Body of pancreas (tissue), 4 donors: ENCODE data around the gene HLA-F. TPM values are rescaled to one million over a fixed set of nuclear protein-coding genes. Genes with fewer than 3 reads are reported as not detected.

ENCODE experiments used
- ATAC-seq: fragments of 150-250 bp; one replicate; pipeline ENCODE4 v1.9.1; 2016
- DNase-seq, 4 donors: peaks; one replicate each; pipeline ENCODE4 v3.0.0-alpha.2; 2019
- H3K27ac ChIP-seq, 4 donors: fragments of 200-600 bp; sonication (generic); 1 replicate in 3 of 4; 2 replicates in 1 of 4; pipeline versions ENCODE4 v1.5.1 to v1.6.1; 2016 to 2019; ENCODE audit warnings: mild to moderate bottlenecking in 1 of 4, mixed read lengths in 1 of 4, moderate library complexity in 1 of 4
- H3K27me3 ChIP-seq, 2 donors: fragments of 200-600 bp; sonication (generic); one replicate each; pipeline ENCODE4 v1.6.0; 2016; ENCODE audit warnings: mild to moderate bottlenecking in 1 of 2
- H3K36me3 ChIP-seq, 2 donors: fragments of 200-600 bp; sonication (generic); replicated peaks in 1 of 2; 2 replicates each; pipeline ENCODE4 v1.5.1; 2016; ENCODE audit warnings: low read depth in 2 of 2; ENCODE audit not compliant: insufficient read depth in 1 of 2
- H3K4me1 ChIP-seq: fragments of 200-600 bp; sonication (generic); one replicate; pipeline ENCODE4 v1.6.0; 2016
- H3K4me3 ChIP-seq, 2 donors: fragments of 200-600 bp; sonication (generic); 1 replicate in 1 of 2; 2 replicates in 1 of 2; pipeline ENCODE4 v1.5.1; 2016 to 2019
- H3K9me3 ChIP-seq, 3 donors: fragments of 200-600 bp; sonication (generic); 1 replicate in 2 of 3; 2 replicates in 1 of 3; pipeline ENCODE4 v1.5.1; 2016
- CTCF ChIP-seq, 7 experiments: fragments of 450-650 bp in 4 of 7; fragments of 200-600 bp in 3 of 7; sonication (generic) in 3 of 7; IDR thresholded peaks; one replicate each; pipeline ENCODE4 v1.5.1; 2016 to 2019; ENCODE audit warnings: antibody characterized with exemption in 7 of 7
- POLR2A ChIP-seq, 3 donors: fragments of 450-650 bp; IDR thresholded peaks; one replicate each; pipeline ENCODE4 v1.6.1; 2016; ENCODE audit warnings: antibody characterized with exemption in 3 of 3, mild to moderate bottlenecking in 2 of 3
- WGBS, 2 donors: methylation state at CpG; one replicate each; pipeline ENCODE4 v1.1.5; 2017; 5-methylcytosine and 5-hydroxymethylcytosine counted together
- intact Hi-C: fragments of 100-400 bp; cut with DNase I; formaldehyde crosslinking; loops from one replicate; pipeline ENCODE4 v1.15.1; 2023
- total RNA-seq, 2 donors: library from RNA; depleted of rRNA; stranded (reverse); fragments of >200 nt; gene quantifications; one replicate each; pipeline ENCODE4 v1.1.0, GENCODE V29; 2016

HLA-F gene
- total RNA-seq, 2 donors from 2014 or later, result 25.4 to 51.7 TPM

DNA sequence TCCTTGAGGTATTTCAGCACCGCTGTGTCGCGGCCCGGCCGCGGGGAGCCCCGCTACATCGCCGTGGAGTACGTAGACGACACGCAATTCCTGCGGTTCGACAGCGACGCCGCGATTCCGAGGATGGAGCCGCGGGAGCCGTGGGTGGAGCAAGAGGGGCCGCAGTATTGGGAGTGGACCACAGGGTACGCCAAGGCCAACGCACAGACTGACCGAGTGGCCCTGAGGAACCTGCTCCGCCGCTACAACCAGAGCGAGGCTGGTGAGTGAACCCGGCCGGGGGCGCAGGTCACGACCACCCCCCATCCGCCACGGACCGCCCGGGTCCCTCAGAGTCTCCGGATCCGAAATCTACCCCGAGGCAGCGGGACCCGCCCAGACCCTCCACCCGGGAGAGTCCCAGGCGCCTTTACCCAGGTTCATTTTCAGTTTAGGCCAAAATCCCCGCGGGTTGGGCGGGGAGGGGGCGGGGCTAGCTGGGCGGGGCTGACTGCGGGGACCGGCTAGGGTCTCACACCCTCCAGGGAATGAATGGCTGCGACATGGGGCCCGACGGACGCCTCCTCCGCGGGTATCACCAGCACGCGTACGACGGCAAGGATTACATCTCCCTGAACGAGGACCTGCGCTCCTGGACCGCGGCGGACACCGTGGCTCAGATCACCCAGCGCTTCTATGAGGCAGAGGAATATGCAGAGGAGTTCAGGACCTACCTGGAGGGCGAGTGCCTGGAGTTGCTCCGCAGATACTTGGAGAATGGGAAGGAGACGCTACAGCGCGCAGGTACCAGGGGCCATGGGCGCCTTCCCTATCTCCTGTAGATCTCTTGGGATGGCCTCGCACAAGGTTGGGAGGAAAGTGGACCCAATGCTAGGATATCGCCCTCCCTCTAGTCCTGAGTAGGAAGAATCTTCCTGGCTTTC is 693 bp downstream of the HLA-F start:
- 10 to 20% methylated on average over 12 to 62 of the region's 76 CpGs for WGBS, 2 donors
- H3K9me3 ChIP-seq, result no peaks in the 10 kb centered on the region
- intact Hi-C loops, result no loop called here

GRCh38 chr6:29724937-29725869 is 2.0 kb downstream of the HLA-F start:
- TF ChIP-seq CTCF (IDR thresholded peaks at IDR 0.05) (no peak), POLR2A (IDR thresholded peaks at IDR 0.05) (no peak)
- Histone ChIP-seq H3K27ac (no peak overlapping the region), H3K9me3 (no peaks in the 10 kb centered on the region), H3K27me3 (no peaks in the 10 kb centered on the region), H3K4me1 (peaks cover 5% of the 10 kb centered on the region), H3K36me3 (peaks cover 0 to 5% of the 10 kb centered on the region in 2 donors), H3K4me3 (no peak overlapping the region)
- ATAC-seq (no peak), DNase-seq (no peak)
- WGBS, 2 donors, result 68 to 83% methylated on average over 6 to 11 of the region's 11 CpGs
- intact Hi-C loops, result no loop called here

More for the DNA sequence above, 693 bp downstream of the HLA-F start:
- DNase-seq (peak; percentile 30 to 41 (median 39)), ATAC-seq (peak; percentile 41)
- Histone ChIP-seq H3K27me3 (no peaks in the 10 kb centered on the region), H3K4me3 (peak overlapping the region; percentile 70 to 93), H3K27ac (peak overlapping the region in 3 of 4 donors; percentile 27 to 82 (median 64)), H3K4me1 (peaks cover 5% of the 10 kb centered on the region), H3K36me3 (peaks cover 0 to 5% of the 10 kb centered on the region in 2 donors)
- no peak for TF ChIP-seq CTCF (IDR thresholded peaks at IDR 0.05)
- TF ChIP-seq POLR2A (IDR thresholded peaks at IDR 0.05), result no peak

- Histone ChIP-seq H3K27me3 (no peaks in the 10 kb centered on the region), H3K4me3 (no peak overlapping the region), H3K4me1 (peaks cover 5% of the 10 kb centered on the region), H3K9me3 (no peaks in the 10 kb centered on the region), H3K36me3 (peaks cover 0 to 5% of the 10 kb centered on the region in 2 donors), H3K27ac (no peak overlapping the region)
- ATAC-seq (no peak), DNase-seq (no peak)
- intact Hi-C loops, result no loop called here
- no peak for TF ChIP-seq CTCF (IDR thresholded peaks at IDR 0.05)
- 64 to 76% methylated on average over 1 of the region's 1 CpG for WGBS, 2 donors
Observed at GRCh38 chr6:29726001-29726400, 2.8 kb downstream of the HLA-F start.

DNA sequence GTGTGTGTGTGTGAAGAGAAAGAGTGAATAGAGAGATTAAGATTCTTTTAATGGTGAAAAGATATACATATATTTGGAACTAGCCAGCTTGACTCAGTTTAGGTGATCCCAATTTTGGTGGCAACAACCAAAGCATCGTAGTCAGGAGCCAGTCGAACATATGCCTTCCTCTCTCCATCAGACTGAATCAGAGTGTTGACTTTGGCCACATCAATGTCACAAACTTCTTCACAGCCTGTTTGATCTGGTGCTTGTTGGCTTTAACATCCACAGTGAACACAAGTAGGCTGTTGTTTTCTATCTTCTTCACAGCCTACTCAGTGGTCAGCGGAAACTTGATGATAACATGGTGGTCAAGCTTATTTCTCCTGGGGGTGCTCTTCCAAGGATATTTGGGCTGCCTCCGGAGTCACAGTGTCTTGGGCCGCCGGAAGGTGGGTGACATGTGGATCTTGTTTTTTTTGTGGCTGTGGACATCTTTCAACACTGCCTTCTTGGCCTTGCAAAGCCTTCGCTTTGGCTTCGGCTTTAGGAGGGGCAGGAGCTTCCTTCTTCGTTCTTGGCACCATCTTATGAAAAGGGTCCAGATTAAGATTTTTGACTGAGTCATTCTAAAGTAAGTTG is 3.4 kb downstream of the HLA-F start:
- H3K27me3 ChIP-seq, result no peaks in the 10 kb centered on the region
- H3K9me3 ChIP-seq, result no peaks in the 10 kb centered on the region
- H3K27ac ChIP-seq, result no peak overlapping the region
- H3K4me1 ChIP-seq, result peaks cover 5% of the 10 kb centered on the region
- H3K36me3 ChIP-seq, result peaks cover 0 to 5% of the 10 kb centered on the region in 2 donors
- TF ChIP-seq CTCF (IDR thresholded peaks at IDR 0.05), result no peak
- TF ChIP-seq POLR2A (IDR thresholded peaks at IDR 0.05), result no peak
- DNase-seq (no peak), ATAC-seq (no peak)
- WGBS, 2 donors, result 86 to 89% methylated on average over 9 of the region's 9 CpGs
- H3K4me3 ChIP-seq, result no peak overlapping the region
- intact Hi-C loops, result no loop called here
